Spleen (tissue), 11 donors: ENCODE measurements around the gene RNF43. TPM values are rescaled to one million over a fixed set of nuclear protein-coding genes. Genes with fewer than 3 reads are reported as not detected.

Source experiments
- DNase-seq: peaks from one replicate; pipeline ENCODE4 v3.0.0-alpha.2; 2020
- H3K27ac ChIP-seq, 8 donors: fragments of 200-600 bp; sonication (generic) in 7 of 8; 1 replicate in 4 of 8; 2 replicates in 4 of 8; pipeline versions ENCODE4 v1.5.0 to v1.8.0; 2016 to 2021; ENCODE audit warnings: inconsistent platforms in 4 of 8, mild to moderate bottlenecking in 4 of 8, moderate library complexity in 1 of 8
- H3K27me3 ChIP-seq, 7 donors: fragments of 200-600 bp; sonication (generic) in 6 of 7; replicated peaks in 1 of 7; 1 replicate in 4 of 7; 2 replicates in 3 of 7; pipeline versions ENCODE4 v1.5.0 to v1.8.0; 2016 to 2021; ENCODE audit warnings: inconsistent platforms in 3 of 7, mild to moderate bottlenecking in 1 of 7
- H3K36me3 ChIP-seq, 6 donors: fragments of 200-600 bp; sonication (generic) in 5 of 6; 1 replicate in 4 of 6; 2 replicates in 2 of 6; pipeline versions ENCODE4 v1.5.0 to v1.8.0; 2016 to 2021; ENCODE audit warnings: inconsistent platforms in 2 of 6
- H3K4me1 ChIP-seq, 6 donors: fragments of 200-600 bp; sonication (generic) in 5 of 6; 1 replicate in 3 of 6; 2 replicates in 3 of 6; pipeline versions ENCODE4 v1.5.0 to v1.8.0; 2016 to 2021; ENCODE audit warnings: inconsistent platforms in 3 of 6
- H3K4me3 ChIP-seq, 8 donors: fragments of 200-600 bp; sonication (generic) in 7 of 8; 1 replicate in 4 of 8; 2 replicates in 4 of 8; pipeline versions ENCODE4 v1.5.0 to v1.8.0; 2016 to 2021; ENCODE audit warnings: inconsistent platforms in 4 of 8, mild to moderate bottlenecking in 4 of 8, moderate library complexity in 2 of 8
- H3K9me3 ChIP-seq, 8 donors: fragments of 200-600 bp; sonication (generic) in 7 of 8; 1 replicate in 4 of 8; 2 replicates in 4 of 8; pipeline versions ENCODE4 v1.5.0 to v1.8.0; 2016 to 2021; ENCODE audit warnings: inconsistent platforms in 4 of 8
- CTCF ChIP-seq, 11 experiments: fragments of 200-600 bp in 7 of 11; fragments of 450-650 bp in 4 of 11; sonication (generic) in 4 of 11; IDR thresholded peaks in 8 of 11; conservative IDR thresholded peaks in 3 of 11; 1 replicate in 7 of 11; 2 replicates in 4 of 11; pipeline versions ENCODE4 v1.4.0 to v1.8.0; 2016 to 2021; ENCODE audit warnings: antibody characterized with exemption in 11 of 11, inconsistent platforms in 4 of 11, mild to moderate bottlenecking in 1 of 11
- POLR2A ChIP-seq, 3 donors: fragments of 450-650 bp; IDR thresholded peaks; one replicate each; pipeline ENCODE4 v1.5.1; 2017; ENCODE audit warnings: antibody characterized with exemption in 3 of 3, mild to moderate bottlenecking in 1 of 3
- POLR2AphosphoS5 ChIP-seq, 3 donors: sonication (generic); formaldehyde crosslinking; IDR thresholded peaks; one replicate each; pipeline ENCODE4 v1.5.1; 2017; ENCODE audit warnings: antibody characterized with exemption in 3 of 3
- WGBS, 5 donors: extraction: QIAGEN DNeasy Blood & Tissue Kit in 3 of 5; methylation state at CpG; one replicate each; pipeline versions ENCODE4 v1.1.5 to v1.1.7; 2013 to 2018; 5-methylcytosine and 5-hydroxymethylcytosine counted together
- intact Hi-C: fragments of 100-400 bp; cut with DNase I; formaldehyde crosslinking; loops from one replicate; pipeline ENCODE4 v1.15.0; 2023; ENCODE audit warnings: low total_unique reads
- polyA plus RNA-seq, 3 donors: library from polyadenylated mRNA; stranded (reverse); fragments of 200-250 nt; gene quantifications; one replicate each; pipeline ENCODE4 v1.2.1, GENCODE V29; 2013
- total RNA-seq, 7 donors: library from RNA; depleted of rRNA in 3 of 7; stranded (reverse); fragments of >200 nt in 3 of 7; fragmentation: NEBNext Ultra II Directional in 4 of 7; extraction: Animal tissue kit (Norgen Biotek cat#: 25700) in 4 of 7; gene quantifications; one replicate each; pipeline versions ENCODE4 v1.1.0 to v1.2.1, GENCODE V29; 2016 to 2021
- donor health status: healthy with polysubstance abuse.
- donor health status: DM: no; HTN: no; CAD: no; lungs with moderate emphysema.
- donor health status: DM: no; HTN: no; CAD: no.
- donor health status: Bipolar disorder and iron deficiency.
- donor health status: healthy.
- donor health status: DM: no; HTN: no; CAD: no.
- donor health status: DM: yes; HTN: yes; CAD: no.

The RNF43 gene
- total and polyA plus RNA-seq, 10 donors: 0.38 to 1.8 (median 0.71) TPM

- no peak for TF ChIP-seq POLR2AphosphoS5 (IDR thresholded peaks at IDR 0.05)
- no peak for TF ChIP-seq POLR2A (IDR thresholded peaks at IDR 0.05)
- TF ChIP-seq CTCF (IDR thresholded peaks at IDR 0.05 in 8 of 11, conservative IDR thresholded peaks at IDR 0.05 in 3 of 11): no peak
- Histone ChIP-seq H3K4me3 (no peak overlapping the region), H3K9me3 (no peaks in the 10 kb centered on the region), H3K36me3 (no peaks in the 10 kb centered on the region), H3K27ac (no peak overlapping the region), H3K4me1 (no peaks in the 10 kb centered on the region), H3K27me3 (no peaks in the 10 kb centered on the region)
- no peak for DNase-seq
- intact Hi-C loops: loop anchor here (10.0 kb wide), 1 partner anchor 96 kb away; no protein-coding TSS in a partner anchor
These were observed 6.5 kb downstream of the RNF43 start for GRCh38 chr17:58410714-58411407.

GRCh38 chr17:58409432-58409831 lies 7.9 kb downstream of the RNF43 start:
- 86 to 94% (median 91%) methylated on average over 5 of the region's 5 CpGs for WGBS, 5 donors
- Histone ChIP-seq H3K4me1 (no peaks in the 10 kb centered on the region), H3K36me3 (no peaks in the 10 kb centered on the region), H3K27ac (no peak overlapping the region), H3K4me3 (no peak overlapping the region), H3K27me3 (no peaks in the 10 kb centered on the region), H3K9me3 (no peaks in the 10 kb centered on the region)
- no peak for DNase-seq
- TF ChIP-seq POLR2A (IDR thresholded peaks at IDR 0.05) (no peak), POLR2AphosphoS5 (IDR thresholded peaks at IDR 0.05) (no peak), CTCF (IDR thresholded peaks at IDR 0.05 in 8 of 11, conservative IDR thresholded peaks at IDR 0.05 in 3 of 11) (no peak)
- intact Hi-C loops: no loop called here

GRCh38 chr17:58403311-58403710 lies 14.0 kb downstream of the RNF43 start:
- H3K27ac ChIP-seq: no peak overlapping the region
- H3K36me3 ChIP-seq: no peaks in the 10 kb centered on the region
- intact Hi-C loops: no loop called here
- H3K4me1 ChIP-seq: no peaks in the 10 kb centered on the region
- no peaks in the 10 kb centered on the region for H3K9me3 ChIP-seq
- 82 to 90% (median 85%) methylated on average over 6 of the region's 6 CpGs for WGBS, 5 donors
- no peak overlapping the region for H3K4me3 ChIP-seq
- no peak for DNase-seq
- TF ChIP-seq POLR2A (IDR thresholded peaks at IDR 0.05) (no peak), POLR2AphosphoS5 (IDR thresholded peaks at IDR 0.05) (no peak), CTCF (IDR thresholded peaks at IDR 0.05 in 8 of 11, conservative IDR thresholded peaks at IDR 0.05 in 3 of 11) (no peak)
- no peaks in the 10 kb centered on the region for H3K27me3 ChIP-seq

GRCh38 chr17:58402679-58403078 lies 14.7 kb downstream of the RNF43 start:
- 55 to 87% (median 80%) methylated on average over 1 of the region's 1 CpG for WGBS, 5 donors
- Histone ChIP-seq H3K4me3 (no peak overlapping the region), H3K36me3 (no peaks in the 10 kb centered on the region), H3K27me3 (no peaks in the 10 kb centered on the region), H3K27ac (no peak overlapping the region), H3K4me1 (no peaks in the 10 kb centered on the region), H3K9me3 (no peaks in the 10 kb centered on the region)
- intact Hi-C loops: no loop called here
- TF ChIP-seq POLR2A (IDR thresholded peaks at IDR 0.05): no peak
- no peak for TF ChIP-seq POLR2AphosphoS5 (IDR thresholded peaks at IDR 0.05)
- no peak for TF ChIP-seq CTCF (IDR thresholded peaks at IDR 0.05 in 8 of 11, conservative IDR thresholded peaks at IDR 0.05 in 3 of 11)
- no peak for DNase-seq
